HepG2 (cell line): ENCODE results near the gene TSTD1. TPM values are rescaled to one million over a fixed set of nuclear protein-coding genes. Genes with fewer than 3 reads are reported as not detected.

ENCODE experiments used
- AHDC1 ChIP-seq: sonication (generic); formaldehyde crosslinking; IDR thresholded peaks from 2 replicates; pipeline ENCODE4 v1.5.1; 2020; ENCODE audit warnings: mild to moderate bottlenecking, missing genetic modification reagents, borderline replicate concordance
- BCL3 ChIP-seq: sonication (generic); formaldehyde crosslinking; IDR thresholded peaks from 2 replicates; pipeline ENCODE4 v1.5.1; 2020; ENCODE audit warnings: mild to moderate bottlenecking, missing genetic modification reagents, moderate library complexity
- CBX1 ChIP-seq: IDR thresholded peaks from one replicate; pipeline ENCODE4 v1.6.1; 2016; ENCODE audit warnings: antibody characterized with exemption, low read depth
- HNRNPH1 ChIP-seq: fragments of 200-400 bp; formaldehyde crosslinking; optimal IDR thresholded peaks from 2 replicates; pipeline ENCODE3; 2017; ENCODE audit warnings: mild to moderate bottlenecking, low read depth, low read length
- HOXA3 ChIP-seq: sonication (generic); formaldehyde crosslinking; IDR thresholded peaks from 2 replicates; pipeline ENCODE4 v1.5.0; 2020; ENCODE audit warnings: missing genetic modification reagents
- STAT5B ChIP-seq: sonication (generic); formaldehyde crosslinking; IDR thresholded peaks from 2 replicates; pipeline ENCODE4 v1.4.0; 2020; ENCODE audit warnings: missing genetic modification reagents
- SUZ12 ChIP-seq: fragments of 150-350 bp; IDR thresholded peaks from 2 replicates; pipeline ENCODE4 v1.6.1; 2014; ENCODE audit warnings: low read depth, low read length
- TBP ChIP-seq: sonication (generic); formaldehyde crosslinking; IDR thresholded peaks from 2 replicates; pipeline ENCODE4 v1.5.0; 2020; ENCODE audit warnings: missing genetic modification reagents
- TBX2 ChIP-seq: sonication (generic); formaldehyde crosslinking; IDR thresholded peaks from 2 replicates; pipeline ENCODE4 v1.5.0; 2020; ENCODE audit warnings: missing genetic modification reagents, mild to moderate bottlenecking, borderline replicate concordance
- ZBTB3 ChIP-seq: sonication (generic); formaldehyde crosslinking; IDR thresholded peaks from 2 replicates; pipeline ENCODE4 v1.4.0; 2020; ENCODE audit warnings: low read depth, mild to moderate bottlenecking, moderate library complexity, missing genetic modification reagents, borderline replicate concordance
- ZEB1 ChIP-seq: IDR thresholded peaks from 2 replicates; pipeline ENCODE4 v1.6.1; 2012; ENCODE audit warnings: mild to moderate bottlenecking, low read depth, inconsistent platforms; ENCODE audit not compliant: insufficient replicate concordance
- ZFP82 ChIP-seq: sonication (generic); formaldehyde crosslinking; IDR thresholded peaks from 2 replicates; pipeline ENCODE4 v1.5.1; 2020; ENCODE audit warnings: mild to moderate bottlenecking, missing genetic modification reagents, borderline replicate concordance
- ZSCAN31 ChIP-seq: sonication (generic); formaldehyde crosslinking; IDR thresholded peaks from 2 replicates; pipeline ENCODE4 v1.5.0; 2020; ENCODE audit warnings: low read depth, mild to moderate bottlenecking, missing genetic modification reagents
- polyA plus RNA-seq, 8 experiments: library from polyadenylated mRNA; depleted of rRNA in 3 of 8; stranded (reverse) in 7 of 8; unstranded in 1 of 8; fragments of >200 nt; fragmentation: Illumina TruSeq in 4 of 8; extraction: Trizol in 4 of 8; gene quantifications; 2 replicates each; pipeline versions ENCODE4 v1.2.1 to v1.2.3, GENCODE V29; 2011 to 2016; ENCODE audit warnings: low read depth in 4 of 8, missing spikeins in 1 of 8, mixed read lengths in 1 of 8; ENCODE audit not compliant: insufficient read depth in 1 of 8
- total RNA-seq, 5 experiments: library from RNA; depleted of rRNA; stranded (reverse); fragments of >200 nt; fragmentation: Illumina TruSeq; extraction: Trizol; gene quantifications; 2 replicates each; pipeline ENCODE4 v1.2.3, GENCODE V29; 2016; ENCODE audit warnings: low read depth in 1 of 5
- TF ChIP-seq, protein P1 (sequence below): sonication (generic); formaldehyde crosslinking; IDR thresholded peaks from one replicate; pipeline ENCODE4 v1.5.1; 2020; ENCODE audit warnings: mild to moderate bottlenecking, missing genetic modification reagents; ENCODE audit errors: not compliant biosample characterization

Gene TSTD1
- total and polyA plus RNA-seq, 2 of the 13 experiments (the other 11 are each of a cell fraction or from before 2014, with no cell fraction given) = 0.15 to 0.31 TPM

- TF ChIP-seq, protein P1, sequence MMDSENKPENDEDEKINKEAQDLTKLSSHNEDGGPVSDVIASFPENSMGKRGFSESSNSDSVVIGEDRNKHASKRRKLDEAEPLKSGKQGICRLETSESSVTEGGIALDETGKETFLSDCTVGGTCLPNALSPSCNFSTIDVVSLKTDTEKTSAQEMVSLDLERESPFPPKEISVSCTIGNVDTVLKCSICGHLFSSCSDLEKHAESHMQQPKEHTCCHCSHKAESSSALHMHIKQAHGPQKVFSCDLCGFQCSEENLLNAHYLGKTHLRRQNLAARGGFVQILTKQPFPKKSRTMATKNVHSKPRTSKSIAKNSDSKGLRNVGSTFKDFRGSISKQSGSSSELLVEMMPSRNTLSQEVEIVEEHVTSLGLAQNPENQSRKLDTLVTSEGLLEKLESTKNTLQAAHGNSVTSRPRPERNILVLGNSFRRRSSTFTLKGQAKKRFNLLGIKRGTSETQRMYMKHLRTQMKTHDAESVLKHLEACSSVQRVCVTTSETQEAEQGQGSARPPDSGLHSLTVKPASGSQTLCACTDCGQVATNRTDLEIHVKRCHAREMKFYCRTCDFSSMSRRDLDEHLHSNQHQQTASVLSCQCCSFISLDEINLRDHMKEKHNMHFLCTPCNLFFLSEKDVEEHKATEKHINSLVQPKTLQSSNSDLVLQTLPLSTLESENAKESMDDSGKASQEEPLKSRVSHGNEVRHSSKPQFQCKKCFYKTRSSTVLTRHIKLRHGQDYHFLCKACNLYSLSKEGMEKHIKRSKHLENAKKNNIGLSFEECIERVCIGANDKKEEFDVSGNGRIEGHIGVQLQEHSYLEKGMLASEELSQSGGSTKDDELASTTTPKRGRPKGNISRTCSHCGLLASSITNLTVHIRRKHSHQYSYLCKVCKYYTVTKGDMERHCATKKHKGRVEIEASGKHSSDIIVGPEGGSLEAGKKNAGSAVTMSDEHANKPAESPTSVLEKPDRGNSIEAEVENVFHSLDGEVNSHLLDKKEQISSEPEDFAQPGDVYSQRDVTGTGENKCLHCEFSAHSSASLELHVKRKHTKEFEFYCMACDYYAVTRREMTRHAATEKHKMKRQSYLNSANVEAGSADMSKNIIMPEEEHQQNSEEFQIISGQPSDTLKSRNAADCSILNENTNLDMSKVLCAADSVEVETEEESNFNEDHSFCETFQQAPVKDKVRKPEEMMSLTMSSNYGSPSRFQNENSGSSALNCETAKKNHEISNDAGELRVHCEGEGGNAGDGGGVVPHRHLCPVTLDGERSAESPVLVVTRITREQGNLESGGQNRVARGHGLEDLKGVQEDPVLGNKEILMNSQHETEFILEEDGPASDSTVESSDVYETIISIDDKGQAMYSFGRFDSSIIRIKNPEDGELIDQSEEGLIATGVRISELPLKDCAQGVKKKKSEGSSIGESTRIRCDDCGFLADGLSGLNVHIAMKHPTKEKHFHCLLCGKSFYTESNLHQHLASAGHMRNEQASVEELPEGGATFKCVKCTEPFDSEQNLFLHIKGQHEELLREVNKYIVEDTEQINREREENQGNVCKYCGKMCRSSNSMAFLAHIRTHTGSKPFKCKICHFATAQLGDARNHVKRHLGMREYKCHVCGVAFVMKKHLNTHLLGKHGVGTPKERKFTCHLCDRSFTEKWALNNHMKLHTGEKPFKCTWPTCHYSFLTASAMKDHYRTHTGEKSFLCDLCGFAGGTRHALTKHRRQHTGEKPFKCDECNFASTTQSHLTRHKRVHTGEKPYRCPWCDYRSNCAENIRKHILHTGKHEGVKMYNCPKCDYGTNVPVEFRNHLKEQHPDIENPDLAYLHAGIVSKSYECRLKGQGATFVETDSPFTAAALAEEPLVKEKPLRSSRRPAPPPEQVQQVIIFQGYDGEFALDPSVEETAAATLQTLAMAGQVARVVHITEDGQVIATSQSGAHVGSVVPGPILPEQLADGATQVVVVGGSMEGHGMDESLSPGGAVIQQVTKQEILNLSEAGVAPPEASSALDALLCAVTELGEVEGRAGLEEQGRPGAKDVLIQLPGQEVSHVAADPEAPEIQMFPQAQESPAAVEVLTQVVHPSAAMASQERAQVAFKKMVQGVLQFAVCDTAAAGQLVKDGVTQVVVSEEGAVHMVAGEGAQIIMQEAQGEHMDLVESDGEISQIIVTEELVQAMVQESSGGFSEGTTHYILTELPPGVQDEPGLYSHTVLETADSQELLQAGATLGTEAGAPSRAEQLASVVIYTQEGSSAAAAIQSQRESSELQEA (CRISPR knock-in tag) = peak; percentile 21
- peak; percentile 58; the same call in 1 of the 2 replicates for TF ChIP-seq HOXA3 (CRISPR knock-in tag)
- peak; percentile 85 for TF ChIP-seq TBX2 (CRISPR knock-in tag)
- peak; percentile 99 for TF ChIP-seq ZEB1
- TF ChIP-seq HNRNPH1 = no peak
- no peak for TF ChIP-seq STAT5B (CRISPR knock-in tag)
- TF ChIP-seq AHDC1 (CRISPR knock-in tag) = no peak
- TF ChIP-seq ZFP82 (CRISPR knock-in tag) = 0 out of 2 replicates have a peak, but pooled peaks have one; percentile 50
- TF ChIP-seq SUZ12 = no peak
- TF ChIP-seq ZSCAN31 = no peak
- TF ChIP-seq BCL3 (CRISPR knock-in tag) = no peak
- TF ChIP-seq ZBTB3 = no peak
- TF ChIP-seq CBX1 = no peak
- no peak for TF ChIP-seq TBP (CRISPR knock-in tag)
Observed at GRCh38 chr1:161021165-161021969, 17.4 kb downstream of the TSTD1 start (continued).
